ENCODE data around the gene C6orf132. TPM values are rescaled to one million over a fixed set of nuclear protein-coding genes. Genes with fewer than 3 reads are reported as not detected.

C6orf132 gene
- total and polyA plus RNA-seq, 10 of the 15 experiments (the other 5 are each of a cell fraction or from before 2014, with no cell fraction given) = 0.04 to 0.05 TPM; not detected in 8

- no peak overlapping the region for H3K9ac ChIP-seq (ENCODE audit: control insufficient read depth, insufficient read depth, low read length)
- no peak overlapping the region for H3K4me3 ChIP-seq
- H3K4me1 ChIP-seq (ENCODE audit: control insufficient read depth, insufficient read depth, low read length) = peaks cover under 1% of the 10 kb centered on the region; the same call in 1 of the 2 replicates
- H3K4me2 ChIP-seq (ENCODE audit: control insufficient read depth, insufficient read depth) = no peak overlapping the region
- ATAC-seq (no peak), DNase-seq (ENCODE audit: low read depth, low spot score) (no peak), FAIRE-seq (no peak)
- H3K27me3 ChIP-seq (replicated peaks in 1 of 2; ENCODE audit: control insufficient read depth in 2 of 2, insufficient read depth in 2 of 2, low read length in 1 of 2) = peaks cover 3 to 5% of the 10 kb centered on the region in 2 experiments
- intact Hi-C loops (cut with micrococcal nuclease; ENCODE audit: unreplicated experiment) = no loop called here
- no peaks in the 10 kb centered on the region for H3K9me3 ChIP-seq (replicated peaks; ENCODE audit: control insufficient read depth, insufficient read depth, low read length)
- CTCF ChIA-PET = no interaction called here
- H3K27ac ChIP-seq (ENCODE audit: control insufficient read depth, insufficient read depth) = no peak overlapping the region
- no peaks in the 10 kb centered on the region for H3K36me3 ChIP-seq (ENCODE audit: control insufficient read depth in 2 of 2, insufficient read depth in 2 of 2, low read length in 1 of 2)
- RAD21 ChIA-PET (ENCODE audit: unreplicated experiment) = no interaction called here
- POLR2A ChIA-PET = no interaction called here
- WGBS (ENCODE audit: insufficient coverage, insufficient replicate concordance, low lambda C conversion rate, missing lambda C conversion rate) = 43% methylated on average over 10 of the region's 13 CpGs
- H2AFZ ChIP-seq (ENCODE audit: control insufficient read depth, low read depth, low read length) = no peak overlapping the region
- in situ Hi-C loops (cut with MboI) = no loop called here
- no peaks in the 10 kb centered on the region for H3K79me2 ChIP-seq (ENCODE audit: control insufficient read depth, insufficient read depth, low read length)
- BruUV-seq (replicated peaks) = no TSS peak
- TF ChIP-seq ZBTB33 (IDR thresholded peaks at IDR 0.05) = no peak
- no peak for TF ChIP-seq ZBTB40 (IDR thresholded peaks at IDR 0.05; ENCODE audit: borderline replicate concordance)
- no peak for TF ChIP-seq RAD51 (IDR thresholded peaks at IDR 0.05)
- no peak for TF ChIP-seq SUZ12 (IDR thresholded peaks at IDR 0.05; ENCODE audit: unreplicated experiment)
- TF ChIP-seq FOXM1 (IDR thresholded peaks at IDR 0.05; ENCODE audit: low read depth, low read length) = no peak
- no peak for TF ChIP-seq SUPT20H (IDR thresholded peaks at IDR 0.05; ENCODE audit: borderline replicate concordance, control insufficient read depth, low read depth, low read length)
- no peak for TF ChIP-seq RUNX3 (IDR thresholded peaks at IDR 0.05; ENCODE audit: low read length)
- TF ChIP-seq HCFC1 (IDR thresholded peaks at IDR 0.05; ENCODE audit: low read length) = no peak
- no peak for TF ChIP-seq CEBPB (IDR thresholded peaks at IDR 0.05; ENCODE audit: borderline replicate concordance in 1 of 2, low read depth in 2 of 2, low read length in 2 of 2)
- SMC1A ChIA-PET (ENCODE audit: uncharacterized antibody, unreplicated experiment) = no interaction called here
- H4K20me1 ChIP-seq (ENCODE audit: control insufficient read depth, insufficient read depth) = no peaks in the 10 kb centered on the region
These were observed 760 bp downstream of the C6orf132 start for GRCh38 chr6:42141603-42142117.

All from GM12878 (cell line).